ENCODE measurements around the gene LPCAT4.
"Not testable (repeated sequence)": the region's sequence is repeated elsewhere in the genome, so short reads cannot be mapped to it uniquely, and the experiment has no call there.

- TF ChIP-seq EZH2 (IDR thresholded peaks at IDR 0.05; ENCODE audit: low read length, missing control alignments); CTCF (conservative IDR thresholded peaks at IDR 0.05 in 1 of 2, IDR thresholded peaks at IDR 0.05 in 1 of 2; ENCODE audit: low read depth in 1 of 2, low read length in 2 of 2): not testable (repeated sequence)
Observed at GRCh38 chr15:34409511-34409910, 42.5 kb upstream of the LPCAT4 start.

All from fibroblast of lung (primary cell).